ENCODE measurements around the gene ZDHHC9. TPM values are rescaled to one million over a fixed set of nuclear protein-coding genes. Genes with fewer than 3 reads are reported as not detected.
A peak's percentile ranks its signal among the peaks of the same experiment; 100 is the strongest.

Gene ZDHHC9
- total and polyA plus RNA-seq, 2 of the 4 experiments (the other 2 are of a cell fraction) = 17.7 to 28.4 TPM

DNA sequence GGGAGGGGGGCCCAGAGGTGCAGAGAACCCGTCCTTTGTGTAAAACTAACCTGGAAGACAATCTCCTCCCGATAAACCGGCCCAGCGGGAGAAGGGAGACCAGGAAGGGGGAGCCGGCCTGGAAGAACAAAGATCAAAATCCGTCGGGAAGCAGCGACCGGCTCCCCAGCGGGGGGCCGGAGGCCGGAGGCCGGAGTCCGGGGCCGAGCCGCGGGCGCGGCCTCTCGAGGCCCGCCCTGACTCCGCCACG lies 552 bp downstream of the ZDHHC9 start:
- Histone ChIP-seq H2AFZ (replicated peaks; ENCODE audit: low read length, poor library complexity) (peak overlapping the region; percentile 90), H2BK120ac (ENCODE audit: low read depth, low read length) (no peak overlapping the region), H3K36me3 (ENCODE audit: control insufficient read depth, insufficient read depth, low read length) (peaks cover 6% of the 10 kb centered on the region), H4K20me1 (ENCODE audit: insufficient read depth, low read length) (no peaks in the 10 kb centered on the region; the same call in none of the 2 replicates), H3K9me3 (ENCODE audit: control insufficient read depth, insufficient read depth, low read length) (no peaks in the 10 kb centered on the region), H3K27me3 (ENCODE audit: control insufficient read depth, insufficient read depth, low read length) (peaks cover 8% of the 10 kb centered on the region; the same call in 1 of the 2 replicates), H2BK20ac (ENCODE audit: low read depth, low read length) (no peak overlapping the region), H4K91ac (ENCODE audit: insufficient read depth, low read depth, low read length) (peak overlapping the region; percentile 21; the same call in 1 of the 2 replicates), H3K9ac (ENCODE audit: low read depth, low read length) (peak overlapping the region; percentile 56), H3K56ac (ENCODE audit: extremely low read depth, insufficient read depth, low read length) (peak overlapping the region; percentile 32; the same call in 1 of the 2 replicates), H2BK5ac (ENCODE audit: low read depth, low read length, poor library complexity, severe bottlenecking) (peak overlapping the region; percentile 10), H2AK9ac (replicated peaks; ENCODE audit: low read depth, low read length, poor library complexity) (peak overlapping the region; percentile 31), H3K4me1 (ENCODE audit: control insufficient read depth, insufficient read depth, low read length) (no peaks in the 10 kb centered on the region), H3K79me1 (ENCODE audit: low read depth in 1 of 2, low read length in 2 of 2) (peaks cover 5 to 31% of the 10 kb centered on the region in 2 experiments; a peak in 3 of 4 replicates), H3K9me1 (ENCODE audit: insufficient read depth, low read length) (no peaks in the 10 kb centered on the region), H4K5ac (ENCODE audit: low read depth, low read length) (no peak overlapping the region), H3K18ac (ENCODE audit: low read depth, low read length) (no peak overlapping the region), H3K4ac (ENCODE audit: low read depth, low read length) (peak overlapping the region; percentile 67), H3K14ac (replicated peaks; ENCODE audit: low read depth, low read length) (peak overlapping the region; percentile 28; the same call in 1 of the 2 replicates), H3K23ac (ENCODE audit: low read depth, low read length) (peak overlapping the region; percentile 17), H3K27ac (ENCODE audit: insufficient read depth, low read length) (peak overlapping the region; percentile 45), H3K4me3 (ENCODE audit: insufficient read depth, low read depth, low read length) (peak overlapping the region; percentile 70), H4K8ac (ENCODE audit: low read depth in 2 of 2, low read length in 2 of 2) (peak overlapping the region; percentile 35 to 36; a peak in 1 of 4 replicates), H2BK15ac (ENCODE audit: low read depth, low read length) (no peak overlapping the region), H3K4me2 (ENCODE audit: low read depth, low read length) (peak overlapping the region; percentile 62), H2AK5ac (ENCODE audit: low read depth, low read length) (0 out of 2 replicates have a peak overlapping the region, but pooled peaks have one; percentile 3)
- TF ChIP-seq, protein P1, sequence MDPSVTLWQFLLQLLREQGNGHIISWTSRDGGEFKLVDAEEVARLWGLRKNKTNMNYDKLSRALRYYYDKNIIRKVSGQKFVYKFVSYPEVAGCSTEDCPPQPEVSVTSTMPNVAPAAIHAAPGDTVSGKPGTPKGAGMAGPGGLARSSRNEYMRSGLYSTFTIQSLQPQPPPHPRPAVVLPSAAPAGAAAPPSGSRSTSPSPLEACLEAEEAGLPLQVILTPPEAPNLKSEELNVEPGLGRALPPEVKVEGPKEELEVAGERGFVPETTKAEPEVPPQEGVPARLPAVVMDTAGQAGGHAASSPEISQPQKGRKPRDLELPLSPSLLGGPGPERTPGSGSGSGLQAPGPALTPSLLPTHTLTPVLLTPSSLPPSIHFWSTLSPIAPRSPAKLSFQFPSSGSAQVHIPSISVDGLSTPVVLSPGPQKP (IDR thresholded peaks at IDR 0.05; ENCODE audit: borderline replicate concordance, low read depth, low read length) = no peak
- TF ChIP-seq BHLHE40 (IDR thresholded peaks at IDR 0.05; ENCODE audit: low read depth, low read length) = no peak
- TF ChIP-seq CEBPB (IDR thresholded peaks at IDR 0.05; ENCODE audit: low read depth, low read length) = no peak
- TF ChIP-seq MAZ (IDR thresholded peaks at IDR 0.05; ENCODE audit: borderline replicate concordance, low read depth, low read length) = no peak
- TF ChIP-seq CHD1 (IDR thresholded peaks at IDR 0.05; ENCODE audit: low read depth, low read length) = no peak
- no peak for TF ChIP-seq RFX5 (IDR thresholded peaks at IDR 0.05; ENCODE audit: low read depth, low read length)
- no peak for TF ChIP-seq SMC3 (IDR thresholded peaks at IDR 0.05; ENCODE audit: low read depth, low read length)
- TF ChIP-seq RCOR1 (IDR thresholded peaks at IDR 0.05; ENCODE audit: insufficient replicate concordance, low read length) = no peak
- no peak for TF ChIP-seq MXI1 (IDR thresholded peaks at IDR 0.05; ENCODE audit: borderline replicate concordance, low read depth, low read length)
- TF ChIP-seq NFE2L2 (IDR thresholded peaks at IDR 0.05; ENCODE audit: low read depth, low read length) = no peak
- TF ChIP-seq, protein P2, sequence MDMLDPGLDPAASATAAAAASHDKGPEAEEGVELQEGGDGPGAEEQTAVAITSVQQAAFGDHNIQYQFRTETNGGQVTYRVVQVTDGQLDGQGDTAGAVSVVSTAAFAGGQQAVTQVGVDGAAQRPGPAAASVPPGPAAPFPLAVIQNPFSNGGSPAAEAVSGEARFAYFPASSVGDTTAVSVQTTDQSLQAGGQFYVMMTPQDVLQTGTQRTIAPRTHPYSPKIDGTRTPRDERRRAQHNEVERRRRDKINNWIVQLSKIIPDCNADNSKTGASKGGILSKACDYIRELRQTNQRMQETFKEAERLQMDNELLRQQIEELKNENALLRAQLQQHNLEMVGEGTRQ (IDR thresholded peaks at IDR 0.05; ENCODE audit: low read depth, low read length) = no peak
- TF ChIP-seq, protein P3, sequence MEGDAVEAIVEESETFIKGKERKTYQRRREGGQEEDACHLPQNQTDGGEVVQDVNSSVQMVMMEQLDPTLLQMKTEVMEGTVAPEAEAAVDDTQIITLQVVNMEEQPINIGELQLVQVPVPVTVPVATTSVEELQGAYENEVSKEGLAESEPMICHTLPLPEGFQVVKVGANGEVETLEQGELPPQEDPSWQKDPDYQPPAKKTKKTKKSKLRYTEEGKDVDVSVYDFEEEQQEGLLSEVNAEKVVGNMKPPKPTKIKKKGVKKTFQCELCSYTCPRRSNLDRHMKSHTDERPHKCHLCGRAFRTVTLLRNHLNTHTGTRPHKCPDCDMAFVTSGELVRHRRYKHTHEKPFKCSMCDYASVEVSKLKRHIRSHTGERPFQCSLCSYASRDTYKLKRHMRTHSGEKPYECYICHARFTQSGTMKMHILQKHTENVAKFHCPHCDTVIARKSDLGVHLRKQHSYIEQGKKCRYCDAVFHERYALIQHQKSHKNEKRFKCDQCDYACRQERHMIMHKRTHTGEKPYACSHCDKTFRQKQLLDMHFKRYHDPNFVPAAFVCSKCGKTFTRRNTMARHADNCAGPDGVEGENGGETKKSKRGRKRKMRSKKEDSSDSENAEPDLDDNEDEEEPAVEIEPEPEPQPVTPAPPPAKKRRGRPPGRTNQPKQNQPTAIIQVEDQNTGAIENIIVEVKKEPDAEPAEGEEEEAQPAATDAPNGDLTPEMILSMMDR (conservative IDR thresholded peaks at IDR 0.05; ENCODE audit: low read depth, low read length) = no peak
- TF ChIP-seq FOS (IDR thresholded peaks at IDR 0.05; ENCODE audit: low read depth, low read length) = no peak
- TF ChIP-seq RAD21 (IDR thresholded peaks at IDR 0.05; ENCODE audit: low read length) = no peak
- no peak for TF ChIP-seq MAFK (IDR thresholded peaks at IDR 0.05; ENCODE audit: low read depth, low read length)
- no peak for TF ChIP-seq POLR2A (IDR thresholded peaks at IDR 0.05; ENCODE audit: low read depth, low read length)
- BruUV-seq (replicated peaks) = no TSS peak
- ChIA-PET POLR2A (ENCODE audit: unreplicated experiment) (no interaction called here), CTCF (no interaction called here)
- ATAC-seq (ENCODE audit: low read depth) (no peak), DNase-seq (no peak)
- in situ Hi-C loops (cut with MboI; ENCODE audit: low sequenced_read_pairs) = no loop called here
- no CpG with 5 or more reads among the region's 23 CpGs for WGBS, 2 experiments (ENCODE audit: extremely low coverage in 2 of 2, insufficient read length in 1 of 2)
- intact Hi-C loops (cut with micrococcal nuclease) = no loop called here
- dilution Hi-C loops (cut with HindIII; ENCODE audit: low sequenced_read_pairs, unreplicated experiment) = no loop called here

Data from IMR-90 (cell line).